Measurements from ENCODE around the gene HSD11B2. TPM values are rescaled to one million over a fixed set of nuclear protein-coding genes. Genes with fewer than 3 reads are reported as not detected.

Gene HSD11B2
- total and polyA plus RNA-seq, 2 of the 8 experiments (the other 6 are each of a cell fraction or from before 2014, with no cell fraction given): 28.7 to 32.9 TPM

- TF ChIP-seq RXRA (IDR thresholded peaks at IDR 0.05; ENCODE audit: insufficient read depth, low read depth, low read length) (no peak), CEBPB (IDR thresholded peaks at IDR 0.05; ENCODE audit: low read depth, low read length) (no peak), NANOG (IDR thresholded peaks at IDR 0.05; ENCODE audit: insufficient read depth, low read depth, low read length, poor library complexity, severe bottlenecking) (no peak), BRCA1 (IDR thresholded peaks at IDR 0.05; ENCODE audit: low read depth, low read length) (no peak), MAX (IDR thresholded peaks at IDR 0.05) (peak; percentile 40; the same call in 1 of the 2 replicates), SUZ12 (IDR thresholded peaks at IDR 0.05; ENCODE audit: low read length) (peak; percentile 90), EZH2 (IDR thresholded peaks at IDR 0.05; ENCODE audit: low read depth, low read length, severe bottlenecking) (peak; percentile 88), PHF8 (conservative IDR thresholded peaks at IDR 0.05; ENCODE audit: low read depth, low read length) (no peak), CHD2 (IDR thresholded peaks at IDR 0.05; ENCODE audit: low read length) (no peak), SIN3A (conservative IDR thresholded peaks at IDR 0.05 in 1 of 2, IDR thresholded peaks at IDR 0.05 in 1 of 2; ENCODE audit: low read depth in 1 of 2, low read length in 2 of 2) (no peak), CHD1 (IDR thresholded peaks at IDR 0.05; ENCODE audit: low read depth, low read length) (no peak), ZNF274 (IDR thresholded peaks at IDR 0.05; ENCODE audit: borderline replicate concordance, extremely low read depth, low read length) (no peak), CBX5 (IDR thresholded peaks at IDR 0.05; ENCODE audit: low read depth, low read length) (no peak), TBP (IDR thresholded peaks at IDR 0.05; ENCODE audit: low read depth, low read length) (no peak; the same call in 1 of the 2 replicates), BCL11A (IDR thresholded peaks at IDR 0.05; ENCODE audit: low read depth in 2 of 2, low read length in 2 of 2) (no peak), ASH2L (IDR thresholded peaks at IDR 0.05; ENCODE audit: low read length) (no peak), NRF1 (IDR thresholded peaks at IDR 0.05; ENCODE audit: low read depth, low read length) (no peak), SP4 (IDR thresholded peaks at IDR 0.05; ENCODE audit: low read length) (no peak), RNF2 (IDR thresholded peaks at IDR 0.05; ENCODE audit: borderline replicate concordance, low read depth, low read length, missing control alignments, poor library complexity, severe bottlenecking) (peak; percentile 66)
- TF ChIP-seq, protein P1, sequence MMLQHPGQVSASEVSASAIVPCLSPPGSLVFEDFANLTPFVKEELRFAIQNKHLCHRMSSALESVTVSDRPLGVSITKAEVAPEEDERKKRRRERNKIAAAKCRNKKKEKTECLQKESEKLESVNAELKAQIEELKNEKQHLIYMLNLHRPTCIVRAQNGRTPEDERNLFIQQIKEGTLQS (IDR thresholded peaks at IDR 0.05; ENCODE audit: insufficient read depth, low read depth, low read length): no peak
Observed at GRCh38 chr16:67394155-67395104, 36.5 kb upstream of the HSD11B2 start (continued).
